ENCODE measurements around the gene KTI12. TPM values are rescaled to one million over a fixed set of nuclear protein-coding genes. Genes with fewer than 3 reads are reported as not detected.
"Not testable (repeated sequence)": the region's sequence is repeated elsewhere in the genome, so short reads cannot be mapped to it uniquely, and the experiment has no call there.

The KTI12 gene, protein sequence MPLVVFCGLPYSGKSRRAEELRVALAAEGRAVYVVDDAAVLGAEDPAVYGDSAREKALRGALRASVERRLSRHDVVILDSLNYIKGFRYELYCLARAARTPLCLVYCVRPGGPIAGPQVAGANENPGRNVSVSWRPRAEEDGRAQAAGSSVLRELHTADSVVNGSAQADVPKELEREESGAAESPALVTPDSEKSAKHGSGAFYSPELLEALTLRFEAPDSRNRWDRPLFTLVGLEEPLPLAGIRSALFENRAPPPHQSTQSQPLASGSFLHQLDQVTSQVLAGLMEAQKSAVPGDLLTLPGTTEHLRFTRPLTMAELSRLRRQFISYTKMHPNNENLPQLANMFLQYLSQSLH
- polyA plus RNA-seq (ENCODE audit: insufficient read length in 12 of 12): 1 to 10 TPM in 10 of 12 donors, not detected in 2; 2.4 to 3.6 (median 3.1) TPM
- long read RNA-seq, donor 1, transcript KTI12-201 (1 exons, 1,714 nt): major isoform, 15 of 15 reads
- long read RNA-seq, donor 1, partial matches to known transcripts: 0 of 15 reads
- long read RNA-seq, donor 1, other reads (novel, unspliced or antisense): 0 of 15 reads
- long read RNA-seq, donor 2, transcript KTI12-201 (1 exons, 1,714 nt): major isoform, 7 of 7 reads
- long read RNA-seq, donor 2, partial matches to known transcripts: 0 of 7 reads
- long read RNA-seq, donor 2, other reads (novel, unspliced or antisense): 0 of 7 reads
- long read RNA-seq, donor 3, partial matches to known transcripts: 0 of 2 reads
- long read RNA-seq, donor 3, other reads (novel, unspliced or antisense): 0 of 2 reads
- long read RNA-seq, donor 4, transcript KTI12-201 (1 exons, 1,714 nt): major isoform, 9 of 9 reads
- long read RNA-seq, donor 4, partial matches to known transcripts: 0 of 9 reads
- long read RNA-seq, donor 4, other reads (novel, unspliced or antisense): 0 of 9 reads
- long read RNA-seq, donor 5, partial matches to known transcripts: 0 of 4 reads
- long read RNA-seq, donor 5, other reads (novel, unspliced or antisense): 0 of 4 reads
- long read RNA-seq, donor 6, partial matches to known transcripts: 0 of 1 reads
- long read RNA-seq, donor 6, other reads (novel, unspliced or antisense): 0 of 1 reads
- long read RNA-seq, donor 7, partial matches to known transcripts: 0 of 3 reads
- long read RNA-seq, donor 7, other reads (novel, unspliced or antisense): 0 of 3 reads
- long read RNA-seq, donor 8, transcript KTI12-201 (1 exons, 1,714 nt): major isoform, 6 of 6 reads
- long read RNA-seq, donor 8, partial matches to known transcripts: 0 of 6 reads
- long read RNA-seq, donor 8, other reads (novel, unspliced or antisense): 0 of 6 reads
- long read RNA-seq, donor 9, partial matches to known transcripts: 0 of 2 reads
- long read RNA-seq, donor 9, other reads (novel, unspliced or antisense): 0 of 2 reads
- long read RNA-seq, donor 10, partial matches to known transcripts: 0 of 4 reads
- long read RNA-seq, donor 10, other reads (novel, unspliced or antisense): 0 of 4 reads
- long read RNA-seq, donor 11, transcript KTI12-201 (1 exons, 1,714 nt): major isoform, 8 of 8 reads
- long read RNA-seq, donor 11, partial matches to known transcripts: 0 of 8 reads
- long read RNA-seq, donor 11, other reads (novel, unspliced or antisense): 0 of 8 reads

DNA sequence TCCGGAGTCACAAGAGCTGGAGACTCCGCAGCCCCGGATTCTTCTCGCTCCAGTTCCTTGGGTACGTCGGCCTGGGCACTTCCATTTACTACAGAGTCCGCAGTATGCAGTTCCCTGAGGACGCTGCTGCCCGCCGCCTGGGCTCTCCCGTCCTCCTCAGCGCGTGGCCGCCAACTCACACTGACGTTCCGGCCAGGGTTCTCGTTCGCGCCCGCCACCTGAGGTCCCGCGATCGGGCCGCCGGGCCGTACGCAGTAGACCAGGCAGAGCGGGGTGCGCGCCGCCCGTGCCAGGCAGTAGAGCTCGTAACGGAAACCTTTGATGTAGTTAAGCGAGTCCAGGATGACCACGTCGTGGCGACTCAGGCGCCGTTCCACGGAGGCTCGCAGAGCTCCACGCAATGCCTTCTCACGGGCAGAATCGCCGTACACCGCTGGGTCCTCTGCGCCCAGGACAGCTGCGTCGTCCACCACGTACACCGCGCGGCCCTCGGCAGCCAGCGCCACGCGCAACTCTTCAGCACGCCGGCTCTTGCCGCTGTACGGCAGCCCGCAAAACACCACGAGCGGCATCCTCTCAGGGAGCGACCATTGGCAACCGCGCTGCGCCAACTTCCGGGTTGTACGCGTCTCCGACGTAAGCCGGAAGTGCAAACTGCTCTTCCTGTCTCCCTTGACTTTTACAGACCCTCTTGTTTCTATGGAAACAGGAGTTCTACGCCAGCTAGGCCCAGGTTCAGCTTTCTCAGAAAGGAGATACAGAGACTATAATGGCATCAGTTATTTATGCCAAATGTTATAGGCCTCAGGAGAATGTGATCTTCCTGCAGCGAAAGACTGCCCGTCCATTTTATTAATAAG lies at the start of gene KTI12:
Gene KTI12 (minus strand): TSS at position 621 of the 860 bp plus-strand sequence. CDS start 49 bp downstream, at position 572.
- peak; percentile 93 for DNase-seq

DNA sequence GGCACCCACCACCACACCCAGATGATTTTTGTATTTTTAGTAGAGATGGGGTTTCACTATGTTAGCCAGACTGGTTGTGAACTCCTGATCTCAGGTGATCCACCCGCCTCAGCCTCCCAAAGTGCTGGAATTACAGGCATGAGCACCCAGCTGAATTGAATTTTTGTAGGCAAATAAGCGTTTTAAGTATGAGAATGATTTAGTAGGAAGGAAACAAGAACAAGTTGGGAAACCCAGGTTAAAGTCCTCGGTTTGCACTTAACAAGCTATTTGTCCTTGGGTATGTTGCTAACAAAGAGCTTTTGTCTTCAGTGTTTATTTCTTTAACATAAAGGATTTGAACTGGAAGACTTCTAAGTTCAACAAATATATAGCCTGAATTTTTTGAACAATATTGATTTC lies 46.4 kb upstream of the KTI12 start:
- no peak for DNase-seq

DNA sequence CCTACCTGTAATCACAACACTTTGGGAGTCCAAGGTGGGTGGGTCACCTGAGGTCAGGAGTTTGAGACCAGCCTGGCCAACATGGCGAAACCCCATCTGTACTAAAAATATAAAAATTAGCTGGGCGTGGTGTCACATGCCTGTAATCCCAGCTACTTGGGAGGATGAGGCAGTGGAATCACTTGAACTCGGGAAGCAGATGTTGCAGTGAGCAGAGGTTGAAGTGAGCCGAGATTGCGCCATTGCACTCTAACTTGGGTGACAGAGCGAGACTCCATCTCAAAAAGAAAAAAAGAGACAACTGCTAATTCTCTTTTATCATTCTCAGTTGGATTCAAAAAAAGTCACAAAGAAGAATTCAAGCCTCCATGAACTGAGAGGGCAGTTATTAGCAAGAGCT lies 43.7 kb upstream of the KTI12 start:
- DNase-seq: not testable (repeated sequence)

DNA sequence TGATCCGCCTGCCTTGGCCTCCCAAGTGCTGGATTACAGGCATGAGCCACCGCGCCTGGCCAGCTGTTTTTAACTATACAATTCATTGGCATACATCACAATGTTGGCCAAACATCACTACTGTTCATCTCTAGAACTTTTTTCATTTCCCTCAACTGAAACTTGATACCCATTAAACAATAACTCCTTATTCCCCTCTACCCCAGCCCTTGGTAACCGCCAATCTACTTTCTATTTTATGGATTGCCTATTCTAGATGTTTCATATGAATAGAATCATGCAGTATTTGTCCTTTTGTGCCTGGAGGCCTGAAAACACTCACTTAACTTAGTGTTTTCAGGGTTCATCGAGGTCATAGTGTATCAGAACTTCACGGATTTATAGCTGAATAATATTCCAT lies 38.7 kb upstream of the KTI12 start:
- DNase-seq: no peak

- DNase-seq: no peak
Observed at GRCh38 chr1:52070704-52071103, 37.1 kb upstream of the KTI12 start.

DNA sequence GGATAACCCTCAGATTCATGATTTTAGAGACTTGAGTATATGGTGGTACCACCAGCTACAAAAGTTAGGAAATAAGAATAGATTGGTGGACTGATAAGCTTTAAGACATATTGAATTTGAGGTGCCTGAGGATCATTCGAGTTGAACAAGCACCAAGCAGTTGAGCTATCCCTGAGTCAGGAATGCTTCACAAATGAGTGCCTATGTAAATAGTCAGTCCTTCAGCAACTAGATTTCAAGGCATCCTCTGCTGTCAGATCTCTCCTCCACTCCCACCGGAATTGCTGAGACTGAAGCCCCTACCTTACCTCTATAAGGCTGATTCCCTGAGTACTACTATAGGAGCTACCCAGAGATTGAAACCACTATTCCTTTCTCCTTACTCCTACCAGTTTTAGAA lies 29.6 kb upstream of the KTI12 start:
- no peak for DNase-seq

GRCh38 chr1:52060822-52061221 lies 27.2 kb upstream of the KTI12 start:
- no peak for DNase-seq

DNA sequence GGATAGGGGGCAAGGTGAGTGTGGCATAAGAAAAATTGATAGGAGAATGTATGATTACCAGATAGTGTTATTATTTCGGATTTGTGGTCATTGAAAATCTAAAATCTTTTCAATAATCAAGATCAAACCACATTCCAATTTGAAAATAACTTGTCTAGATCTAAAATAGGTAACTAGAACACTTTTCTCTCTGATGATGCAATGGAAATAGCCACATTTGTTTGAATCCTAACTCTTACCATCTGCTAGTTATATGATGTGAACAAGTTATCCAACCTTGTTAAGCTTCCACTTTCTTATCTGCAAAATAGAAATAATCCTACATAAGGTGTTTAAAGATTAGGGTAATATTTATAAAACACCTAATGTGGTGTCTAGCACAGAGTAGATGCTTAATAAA lies 26.3 kb upstream of the KTI12 start:
- no peak for DNase-seq

DNA sequence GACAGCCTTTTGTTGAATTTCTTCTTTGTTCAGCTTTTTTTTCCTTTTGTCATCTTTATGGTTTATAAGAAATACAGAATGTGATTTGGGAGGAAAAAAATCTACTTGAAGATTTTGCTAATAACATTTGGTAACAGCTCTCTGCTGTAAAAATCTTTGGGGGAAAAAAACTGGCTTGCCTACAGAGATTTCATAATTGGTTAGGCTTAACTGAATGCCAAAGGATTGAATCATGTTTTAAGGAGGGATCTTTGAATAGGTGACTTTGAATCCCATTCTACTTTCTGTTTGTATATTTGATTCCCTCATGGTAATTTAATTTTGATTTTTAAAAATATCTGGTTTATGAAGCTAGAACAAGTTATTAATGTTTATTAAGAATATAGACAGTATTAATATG lies 25.7 kb upstream of the KTI12 start:
- DNase-seq: no peak

DNA sequence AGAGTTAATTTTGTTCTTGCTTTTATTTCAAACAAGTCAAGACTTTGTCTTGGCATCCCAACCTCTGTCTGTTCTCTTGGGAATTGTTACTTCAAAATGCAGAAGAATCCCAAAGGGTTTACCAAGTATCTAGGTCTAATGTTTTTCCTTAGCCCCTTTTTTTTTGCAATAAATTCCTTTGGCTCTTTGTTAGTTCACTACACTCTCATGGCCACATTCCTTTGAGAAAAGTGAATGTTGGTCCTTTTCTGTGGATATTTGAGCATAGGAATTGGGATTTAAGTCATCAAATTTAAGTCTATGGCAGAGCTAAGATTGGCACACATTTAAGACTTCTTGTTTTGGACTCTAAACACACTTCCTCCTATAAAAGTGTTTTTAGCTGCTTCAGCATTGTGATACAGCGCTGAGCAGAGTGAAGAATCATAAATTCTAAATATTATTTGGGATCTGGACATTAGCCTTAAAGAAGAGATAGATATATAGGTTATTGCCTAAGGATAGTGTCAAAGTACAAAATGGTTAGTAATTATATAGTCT lies 24.3 kb upstream of the KTI12 start:
- DNase-seq: no peak

DNA sequence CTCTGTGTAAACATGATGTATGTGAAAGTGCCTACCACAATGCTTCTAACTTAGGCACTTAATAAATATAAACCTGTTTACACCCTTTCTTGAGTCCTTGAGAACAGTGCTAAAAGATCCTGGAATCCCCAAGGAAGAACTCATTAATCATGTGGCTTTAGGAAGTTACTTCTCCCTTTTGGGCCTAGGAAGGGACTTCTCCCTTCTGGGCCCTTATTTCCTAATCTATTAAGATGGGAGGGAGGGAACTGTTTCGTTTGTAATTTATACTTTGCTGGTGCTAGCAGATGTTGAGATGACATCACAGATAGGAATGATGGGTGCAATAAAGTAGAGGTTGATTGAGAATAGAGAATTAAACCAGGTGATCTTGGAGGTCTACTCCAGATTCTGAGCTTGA lies 23.6 kb upstream of the KTI12 start:
- no peak for DNase-seq

DNA sequence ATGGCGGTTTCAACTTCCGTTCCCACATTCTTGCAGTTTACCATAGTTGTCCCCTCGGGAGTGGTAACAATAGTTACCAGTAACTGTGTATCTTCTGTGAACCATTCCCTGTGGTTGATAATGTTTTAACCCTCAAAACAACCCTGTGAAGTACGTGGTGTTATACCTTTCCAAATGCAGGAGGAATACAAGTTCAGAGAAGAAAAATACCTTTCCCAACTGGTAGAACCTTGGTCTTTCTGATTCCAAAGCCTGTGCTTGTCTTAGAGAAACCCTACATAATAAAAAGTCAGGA lies 23.3 kb upstream of the KTI12 start:
- no peak for DNase-seq

- DNase-seq: peak; percentile 89
Observed at GRCh38 chr1:52056163-52056936, 22.7 kb upstream of the KTI12 start, which contains the start of gene BTF3L4. Gene BTF3L4, plus strand, starts transcription at chr1:52056295. Its CDS starts 3,553 bp downstream, at chr1:52059848.

- no peak for DNase-seq
Observed at GRCh38 chr1:52055866-52056162, 22.2 kb upstream of the KTI12 start.

- peak; percentile 89 for DNase-seq
Observed at GRCh38 chr1:52055066-52055865, 21.7 kb upstream of the KTI12 start, which contains the start of gene TXNDC12. Gene TXNDC12, minus strand, starts transcription at chr1:52055191. Its CDS starts 95 bp downstream, at chr1:52055096.

DNA sequence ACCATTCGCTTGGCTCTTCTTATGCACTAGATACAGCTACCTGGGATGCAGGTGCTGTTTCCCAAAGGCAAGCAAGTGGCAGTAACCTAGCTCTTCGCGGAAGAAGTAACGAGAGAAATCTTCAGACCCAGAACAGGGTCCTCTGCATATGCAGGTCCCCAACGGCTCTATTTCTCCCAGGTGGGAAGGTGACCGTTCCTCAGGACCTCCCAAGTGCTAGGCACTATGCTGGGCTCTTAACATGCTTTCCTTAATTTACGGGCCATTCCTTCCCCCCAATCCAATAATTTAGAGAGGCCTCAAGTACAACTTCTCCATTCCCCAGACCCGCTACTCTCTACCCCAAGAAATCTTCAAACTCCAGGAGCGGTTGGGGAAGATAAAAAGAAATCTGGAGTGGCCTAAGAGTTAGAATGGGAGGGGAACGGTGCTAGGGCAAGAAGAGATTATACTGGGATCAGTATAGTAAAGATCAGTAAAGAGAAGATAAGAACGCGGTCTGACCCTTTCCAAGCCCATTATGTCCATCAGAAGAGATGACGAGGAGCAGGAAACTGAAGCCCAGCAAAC lies 21.0 kb upstream of the KTI12 start:
- DNase-seq: no peak

GRCh38 chr1:52053862-52054261 lies 20.3 kb upstream of the KTI12 start:
- DNase-seq: no peak

DNA sequence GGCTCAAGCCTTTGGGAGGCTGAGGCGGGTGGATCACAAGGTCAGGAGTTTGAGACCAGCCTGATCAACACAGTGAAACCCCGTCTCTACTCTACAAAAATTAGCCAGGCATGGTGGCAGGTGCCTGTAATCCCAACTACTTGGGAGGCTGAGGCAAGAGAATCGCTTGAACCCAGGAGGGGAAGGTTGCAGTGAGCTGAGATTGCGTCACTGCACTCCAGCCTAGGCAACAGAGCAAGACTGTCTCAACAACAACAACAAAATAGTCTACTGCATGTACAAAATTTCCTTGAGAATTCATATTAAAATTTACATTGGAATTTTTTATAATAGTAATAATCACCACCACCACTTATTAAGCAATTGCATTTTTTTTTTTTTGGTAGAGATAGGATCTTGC lies 15.7 kb upstream of the KTI12 start:
- not testable (repeated sequence) for DNase-seq
